CD14-positive monocyte (primary cell): ENCODE measurements around the gene HMOX1. TPM values are rescaled to one million over a fixed set of nuclear protein-coding genes. Genes with fewer than 3 reads are reported as not detected.

Source experiments
- DNase-seq, 3 donors: peaks; one replicate each; pipeline ENCODE4 v3.0.0-alpha.2; 2011 to 2022
- H2AFZ ChIP-seq: 2 replicates; pipeline ENCODE4 v1.6.0; 2012; ENCODE audit warnings: mild to moderate bottlenecking, low read depth, low read length, inconsistent platforms; ENCODE audit not compliant: insufficient read depth, poor library complexity, severe bottlenecking
- H3K27ac ChIP-seq, 2 donors: 1 replicate in 1 of 2; 2 replicates in 1 of 2; pipeline ENCODE4 v1.5.1; 2012 to 2013; ENCODE audit warnings: low read length in 2 of 2, control low read depth in 1 of 2, inconsistent platforms in 1 of 2, low read depth in 1 of 2, mild to moderate bottlenecking in 1 of 2
- H3K27me3 ChIP-seq, 2 donors: one replicate each; pipeline versions ENCODE4 v1.6.0 to v1.6.1; 2011 to 2013; ENCODE audit warnings: low read length in 2 of 2; ENCODE audit not compliant: control insufficient read depth in 2 of 2, insufficient read depth in 2 of 2
- H3K36me3 ChIP-seq, 2 donors: replicated peaks in 1 of 2; 1 replicate in 1 of 2; 2 replicates in 1 of 2; pipeline versions ENCODE4 v1.5.1 to v1.6.1; 2012 to 2013; ENCODE audit warnings: low read length in 2 of 2, control low read depth in 1 of 2, inconsistent platforms in 1 of 2, mild to moderate bottlenecking in 1 of 2; ENCODE audit not compliant: insufficient read depth in 2 of 2, control insufficient read depth in 1 of 2
- H3K4me1 ChIP-seq, 2 donors: 1 replicate in 1 of 2; 2 replicates in 1 of 2; pipeline versions ENCODE4 v1.5.1 to v1.6.1; 2012 to 2013; ENCODE audit warnings: low read length in 2 of 2, control low read depth in 1 of 2, inconsistent platforms in 1 of 2, mild to moderate bottlenecking in 1 of 2, moderate library complexity in 1 of 2; ENCODE audit not compliant: insufficient read depth in 2 of 2, control insufficient read depth in 1 of 2
- H3K4me2 ChIP-seq: replicated peaks from 2 replicates; pipeline ENCODE3; 2012; ENCODE audit warnings: low read length, moderate library complexity, mild to moderate bottlenecking; ENCODE audit not compliant: poor library complexity, severe bottlenecking; ENCODE audit errors: extremely low read depth
- H3K4me3 ChIP-seq, 3 experiments: fragments of 200-600 bp in 1 of 3; sonication (generic) in 1 of 3; replicated peaks in 1 of 3; 1 replicate in 2 of 3; 2 replicates in 1 of 3; pipeline ENCODE4 v1.5.1; 2011 to 2013; ENCODE audit warnings: low read length in 3 of 3, mild to moderate bottlenecking in 3 of 3, control low read depth in 2 of 3, low read depth in 2 of 3, inconsistent platforms in 1 of 3, moderate library complexity in 1 of 3
- H3K79me2 ChIP-seq: 2 replicates; pipeline ENCODE4 v1.6.0; 2012; ENCODE audit warnings: mild to moderate bottlenecking, control low read depth, inconsistent platforms, low read length, moderate library complexity; ENCODE audit not compliant: insufficient read depth
- H3K9ac ChIP-seq: 2 replicates; pipeline ENCODE4 v1.6.0; 2017; ENCODE audit warnings: low read length, mild to moderate bottlenecking; ENCODE audit not compliant: insufficient read depth, poor library complexity, severe bottlenecking
- H3K9me3 ChIP-seq, 2 donors: replicated peaks in 1 of 2; 1 replicate in 1 of 2; 2 replicates in 1 of 2; pipeline versions ENCODE4 v1.5.1 to v1.6.1; 2012 to 2013; ENCODE audit warnings: low read length in 2 of 2, control low read depth in 1 of 2; ENCODE audit not compliant: control insufficient read depth in 1 of 2, insufficient read depth in 1 of 2
- H4K20me1 ChIP-seq: 2 replicates; pipeline ENCODE4 v1.6.0; 2012; ENCODE audit warnings: mild to moderate bottlenecking, low read length, control low read depth, moderate library complexity; ENCODE audit not compliant: insufficient read depth
- H3K27ac Mint-ChIP-seq, 7 donors: one replicate each; pipeline ENCODE4 v1.8.0; 2020; ENCODE audit warnings: mild to moderate bottlenecking in 7 of 7, mixed read lengths in 7 of 7, moderate library complexity in 6 of 7, inconsistent platforms in 2 of 7
- H3K27me3 Mint-ChIP-seq, 3 donors: one replicate each; pipeline ENCODE4 v1.8.0; 2021 to 2022; ENCODE audit warnings: low read depth in 3 of 3, mild to moderate bottlenecking in 3 of 3, mixed read lengths in 3 of 3, moderate library complexity in 3 of 3, inconsistent platforms in 1 of 3
- H3K36me3 Mint-ChIP-seq, 2 donors: one replicate each; pipeline ENCODE4 v1.8.0; 2020; ENCODE audit warnings: mixed read lengths in 2 of 2, inconsistent platforms in 1 of 2, mild to moderate bottlenecking in 1 of 2
- H3K4me1 Mint-ChIP-seq: one replicate; pipeline ENCODE4 v1.8.0; 2020; ENCODE audit warnings: mild to moderate bottlenecking, mixed read lengths
- H3K4me3 Mint-ChIP-seq, 2 donors: one replicate each; pipeline ENCODE4 v1.8.0; 2020; ENCODE audit warnings: mild to moderate bottlenecking in 2 of 2, mixed read lengths in 2 of 2, moderate library complexity in 1 of 2
- H3K9me3 Mint-ChIP-seq, 7 donors: one replicate each; pipeline ENCODE4 v1.8.0; 2020 to 2022; ENCODE audit warnings: mixed read lengths in 7 of 7, mild to moderate bottlenecking in 6 of 7, moderate library complexity in 6 of 7, inconsistent platforms in 2 of 7
- WGBS: methylation state at CpG from one replicate; pipeline ENCODE4 v1.1.5; 2013; ENCODE audit warnings: missing lambda C conversion rate; ENCODE audit not compliant: insufficient coverage; 5-methylcytosine and 5-hydroxymethylcytosine counted together
- intact Hi-C, 2 donors: fragments of 100-400 bp; cut with micrococcal nuclease; formaldehyde crosslinking; loops; one replicate each; pipeline versions ENCODE4 v1.15.0 to v1.15.1; 2023
- polyA plus RNA-seq, 3 donors: library from polyadenylated mRNA; depleted of rRNA in 1 of 3; unstranded in 2 of 3; stranded (reverse) in 1 of 3; fragments of 300-500 nt in 2 of 3; fragments of >200 nt in 1 of 3; fragmentation: Illumina TruSeq in 2 of 3; gene quantifications; 1 replicate in 2 of 3; 2 replicates in 1 of 3; pipeline ENCODE4 v1.2.3, GENCODE V29; 2012 to 2021
- TF ChIP-seq, protein P1 (sequence below): fragments of 200-600 bp; IDR thresholded peaks from one replicate; pipeline ENCODE4 v1.8.0; 2022; ENCODE audit warnings: antibody characterized with exemption, mild to moderate bottlenecking

The HMOX1 gene
- polyA plus RNA-seq, 3 donors = 180 to 233 (median 193) TPM

- H3K27me3 ChIP-seq = no peaks in the 10 kb centered on the region
- Mint-ChIP-seq H3K4me3 (no peak overlapping the region), H3K4me1 (peaks cover 10% of the 10 kb centered on the region), H3K27ac (peak overlapping the region in 2 of 7 donors; percentile 48 to 69), H3K9me3 (peaks cover 0 to 2% (median 0%) of the 10 kb centered on the region in 7 donors), H3K27me3 (peaks cover 0 to 4% (median 2%) of the 10 kb centered on the region in 3 donors), H3K36me3 (peaks cover 4 to 56% of the 10 kb centered on the region in 2 donors)
- no peak for DNase-seq
- H3K4me1 ChIP-seq = no peaks in the 10 kb centered on the region
- no peak overlapping the region for H3K4me2 ChIP-seq
- no peak overlapping the region for H3K4me3 ChIP-seq
- H3K36me3 ChIP-seq = peaks cover 78 to 84% of the 10 kb centered on the region in 2 donors
- H3K27ac ChIP-seq = no peak overlapping the region
- H3K9me3 ChIP-seq = no peaks in the 10 kb centered on the region
- no peak overlapping the region for H3K9ac ChIP-seq
- H4K20me1 ChIP-seq = peaks cover 46% of the 10 kb centered on the region
- TF ChIP-seq, protein P1, sequence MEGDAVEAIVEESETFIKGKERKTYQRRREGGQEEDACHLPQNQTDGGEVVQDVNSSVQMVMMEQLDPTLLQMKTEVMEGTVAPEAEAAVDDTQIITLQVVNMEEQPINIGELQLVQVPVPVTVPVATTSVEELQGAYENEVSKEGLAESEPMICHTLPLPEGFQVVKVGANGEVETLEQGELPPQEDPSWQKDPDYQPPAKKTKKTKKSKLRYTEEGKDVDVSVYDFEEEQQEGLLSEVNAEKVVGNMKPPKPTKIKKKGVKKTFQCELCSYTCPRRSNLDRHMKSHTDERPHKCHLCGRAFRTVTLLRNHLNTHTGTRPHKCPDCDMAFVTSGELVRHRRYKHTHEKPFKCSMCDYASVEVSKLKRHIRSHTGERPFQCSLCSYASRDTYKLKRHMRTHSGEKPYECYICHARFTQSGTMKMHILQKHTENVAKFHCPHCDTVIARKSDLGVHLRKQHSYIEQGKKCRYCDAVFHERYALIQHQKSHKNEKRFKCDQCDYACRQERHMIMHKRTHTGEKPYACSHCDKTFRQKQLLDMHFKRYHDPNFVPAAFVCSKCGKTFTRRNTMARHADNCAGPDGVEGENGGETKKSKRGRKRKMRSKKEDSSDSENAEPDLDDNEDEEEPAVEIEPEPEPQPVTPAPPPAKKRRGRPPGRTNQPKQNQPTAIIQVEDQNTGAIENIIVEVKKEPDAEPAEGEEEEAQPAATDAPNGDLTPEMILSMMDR = no peak
- WGBS = 98% methylated on average over 12 of the region's 14 CpGs
- intact Hi-C loops = loop anchor here in 1 of 2 donors (5.0 to 10.0 kb wide), 2 partner anchors 37 to 200 kb away; partner anchors contain the start of genes HMOX1 and RASD2
- H2AFZ ChIP-seq = no peak overlapping the region
- H3K79me2 ChIP-seq = no peaks in the 10 kb centered on the region
Measured at GRCh38 chr22:35344956-35345690, 35.8 kb upstream of the HMOX1 start.

- 95% methylated on average over 10 of the region's 11 CpGs for WGBS
- Mint-ChIP-seq H3K9me3 (peaks cover 0 to 2% (median 0%) of the 10 kb centered on the region in 7 donors), H3K27me3 (peaks cover 0 to 2% (median 0%) of the 10 kb centered on the region in 3 donors), H3K4me3 (no peak overlapping the region), H3K27ac (peak overlapping the region in 1 of 7 donors; percentile 52), H3K36me3 (peaks cover 4 to 47% of the 10 kb centered on the region in 2 donors), H3K4me1 (peaks cover 16% of the 10 kb centered on the region)
- Histone ChIP-seq H3K27ac (no peak overlapping the region), H3K9ac (no peak overlapping the region), H4K20me1 (peaks cover 41% of the 10 kb centered on the region), H3K27me3 (no peaks in the 10 kb centered on the region), H2AFZ (no peak overlapping the region), H3K4me1 (peaks cover 5 to 8% of the 10 kb centered on the region in 2 donors), H3K9me3 (no peaks in the 10 kb centered on the region), H3K79me2 (no peaks in the 10 kb centered on the region), H3K4me2 (no peak overlapping the region), H3K36me3 (peaks cover 69 to 76% of the 10 kb centered on the region in 2 donors), H3K4me3 (no peak overlapping the region)
- no peak for DNase-seq
- TF ChIP-seq, protein P1 = no peak
- intact Hi-C loops = loop anchor here in 1 of 2 donors (5.0 to 10.0 kb wide), 2 partner anchors 36 to 199 kb away; partner anchors contain the start of genes HMOX1 and RASD2
Measured at GRCh38 chr22:35345808-35346505, 34.9 kb upstream of the HMOX1 start.
